Ishikawa (cell line): ENCODE results near the gene BRCC3.

Experiments
- CEBPB ChIP-seq: IDR thresholded peaks from 2 replicates; pipeline ENCODE4 v1.6.1; 2012
- CREB1 ChIP-seq: IDR thresholded peaks from 2 replicates; pipeline ENCODE4 v1.6.1; 2012; ENCODE audit warnings: low read depth
- EP300 ChIP-seq: IDR thresholded peaks from 2 replicates; pipeline ENCODE4 v1.6.1; 2012; ENCODE audit warnings: borderline replicate concordance
- FOXM1 ChIP-seq: IDR thresholded peaks from 2 replicates; pipeline ENCODE4 v1.6.1; 2012; ENCODE audit warnings: low read depth, borderline replicate concordance
- MAX ChIP-seq: IDR thresholded peaks from 2 replicates; pipeline ENCODE4 v1.6.1; 2012
- RAD21 ChIP-seq: IDR thresholded peaks from 2 replicates; pipeline ENCODE4 v1.6.1; 2012; ENCODE audit warnings: low read depth
- REST ChIP-seq: IDR thresholded peaks from 2 replicates; pipeline ENCODE4 v1.6.1; 2012; ENCODE audit warnings: low read depth, mild to moderate bottlenecking
- TAF1 ChIP-seq: IDR thresholded peaks from 2 replicates; pipeline ENCODE4 v1.6.1; 2012; ENCODE audit warnings: low read depth, mild to moderate bottlenecking
- TCF12 ChIP-seq: IDR thresholded peaks from 2 replicates; pipeline ENCODE4 v1.6.1; 2012; ENCODE audit warnings: low read depth
- USF1 ChIP-seq: IDR thresholded peaks from 2 replicates; pipeline ENCODE4 v1.6.1; 2012
- YY1 ChIP-seq: IDR thresholded peaks from 2 replicates; pipeline ENCODE4 v1.6.1; 2012; ENCODE audit warnings: low read depth
- ZBTB7A ChIP-seq: IDR thresholded peaks from 2 replicates; pipeline ENCODE4 v1.6.1; 2012; ENCODE audit warnings: low read depth

- TF ChIP-seq REST (no peak), EP300 (no peak), CREB1 (no peak), TAF1 (no peak), CEBPB (no peak), MAX (no peak), RAD21 (no peak), YY1 (no peak), TCF12 (no peak), ZBTB7A (no peak), USF1 (no peak), FOXM1 (no peak)
Observed at GRCh38 chrX:155105919-155106318, 34.6 kb downstream of the BRCC3 start.
